Tibial artery (tissue), 4 donors: ENCODE measurements around the gene PAMR1.
A peak's percentile ranks its signal among the peaks of the same experiment; 100 is the strongest.

Experiments
- DNase-seq, 2 donors: peaks; one replicate each; pipeline ENCODE4 v3.0.0-alpha.2; 2019
- H3K27ac ChIP-seq, 2 donors: fragments of 200-600 bp; sonication (generic) in 1 of 2; 1 replicate in 1 of 2; 2 replicates in 1 of 2; pipeline ENCODE4 v1.5.1; 2018 to 2019; ENCODE audit warnings: mild to moderate bottlenecking in 1 of 2
- H3K27me3 ChIP-seq, 2 donors: fragments of 200-600 bp; sonication (generic) in 1 of 2; one replicate each; pipeline versions ENCODE4 v1.5.1 to v1.6.0; 2016 to 2019
- H3K36me3 ChIP-seq, 3 donors: fragments of 200-600 bp; sonication (generic) in 2 of 3; one replicate each; pipeline ENCODE4 v1.5.1; 2016 to 2019; ENCODE audit warnings: mild to moderate bottlenecking in 2 of 3
- H3K4me1 ChIP-seq, 4 donors: fragments of 200-600 bp; sonication (generic) in 2 of 4; 1 replicate in 3 of 4; 2 replicates in 1 of 4; pipeline ENCODE4 v1.5.1; 2016 to 2019
- H3K4me3 ChIP-seq, 2 donors: fragments of 200-600 bp; sonication (generic) in 1 of 2; 1 replicate in 1 of 2; 2 replicates in 1 of 2; pipeline ENCODE4 v1.5.1; 2018 to 2019; ENCODE audit warnings: mild to moderate bottlenecking in 2 of 2
- H3K9me3 ChIP-seq, 3 donors: fragments of 200-600 bp; sonication (generic) in 1 of 3; one replicate each; pipeline ENCODE4 v1.5.1; 2016 to 2019
- CTCF ChIP-seq, 2 experiments: fragments of 200-600 bp in 1 of 2; fragments of 450-650 bp in 1 of 2; IDR thresholded peaks; one replicate each; pipeline ENCODE4 v1.5.1; 2017 to 2019; ENCODE audit warnings: antibody characterized with exemption in 2 of 2, mild to moderate bottlenecking in 1 of 2, moderate library complexity in 1 of 2
- intact Hi-C: fragments of 100-400 bp; cut with DNase I; formaldehyde crosslinking; loops from one replicate; pipeline ENCODE4 v1.15.0; 2023; ENCODE audit warnings: low total_unique reads

PAMR1 gene

GRCh38 chr11:35531246-35531645 lies 5.8 kb upstream of the PAMR1 start:
- Histone ChIP-seq H3K4me1 (peaks cover 0 to 21% (median 11%) of the 10 kb centered on the region in 4 donors), H3K4me3 (no peak overlapping the region), H3K36me3 (no peaks in the 10 kb centered on the region), H3K27me3 (peaks cover 0 to under 1% of the 10 kb centered on the region in 2 donors), H3K27ac (no peak overlapping the region), H3K9me3 (no peaks in the 10 kb centered on the region)
- intact Hi-C loops, result no loop called here
- TF ChIP-seq CTCF (IDR thresholded peaks at IDR 0.05), result no peak
- DNase-seq, result no peak

- H3K27me3 ChIP-seq, result peaks cover 0 to 12% of the 10 kb centered on the region in 2 donors
- H3K4me3 ChIP-seq, result no peak overlapping the region
- intact Hi-C loops, result no loop called here
- peaks cover 0 to 33% (median 20%) of the 10 kb centered on the region in 4 donors for H3K4me1 ChIP-seq
- peak overlapping the region in 1 of 2 donors; percentile 12 for H3K27ac ChIP-seq
- H3K9me3 ChIP-seq, result no peaks in the 10 kb centered on the region
- no peak for DNase-seq
- TF ChIP-seq CTCF (IDR thresholded peaks at IDR 0.05), result no peak
- H3K36me3 ChIP-seq, result no peaks in the 10 kb centered on the region
Observed at GRCh38 chr11:35529971-35530495, 4.6 kb upstream of the PAMR1 start.

- H3K4me3 ChIP-seq, result no peak overlapping the region
- H3K36me3 ChIP-seq, result no peaks in the 10 kb centered on the region
- no peak for DNase-seq
- H3K27ac ChIP-seq, result no peak overlapping the region
- peaks cover 0 to 31% of the 10 kb centered on the region in 2 donors for H3K27me3 ChIP-seq
- peaks cover 0 to 33% (median 21%) of the 10 kb centered on the region in 4 donors for H3K4me1 ChIP-seq
- H3K9me3 ChIP-seq, result no peaks in the 10 kb centered on the region
- no peak for TF ChIP-seq CTCF (IDR thresholded peaks at IDR 0.05)
- intact Hi-C loops, result no loop called here
Observed at GRCh38 chr11:35526370-35526792, 965 bp upstream of the PAMR1 start.

- H3K27me3 ChIP-seq, result peaks cover 0 to 35% of the 10 kb centered on the region in 2 donors
Observed at GRCh38 chr11:35524780-35525179, 636 bp downstream of the PAMR1 start.

GRCh38 chr11:35523861-35524260 lies 1.6 kb downstream of the PAMR1 start:
- peaks cover 0 to 12% (median 10%) of the 10 kb centered on the region in 4 donors for H3K4me1 ChIP-seq
- H3K9me3 ChIP-seq, result no peaks in the 10 kb centered on the region
- intact Hi-C loops, result no loop called here
- H3K27ac ChIP-seq, result no peak overlapping the region
- no peaks in the 10 kb centered on the region for H3K36me3 ChIP-seq
- DNase-seq, result no peak
- no peak for TF ChIP-seq CTCF (IDR thresholded peaks at IDR 0.05)
- no peak overlapping the region for H3K4me3 ChIP-seq
- H3K27me3 ChIP-seq, result peaks cover 0 to 35% of the 10 kb centered on the region in 2 donors

More at GRCh38 chr11:35524780-35525179, 636 bp downstream of the PAMR1 start:
- intact Hi-C loops, result no loop called here
- Histone ChIP-seq H3K36me3 (no peaks in the 10 kb centered on the region), H3K27ac (no peak overlapping the region), H3K4me3 (no peak overlapping the region), H3K9me3 (no peaks in the 10 kb centered on the region), H3K4me1 (peaks cover 0 to 17% (median 10%) of the 10 kb centered on the region in 4 donors)
- DNase-seq, result no peak
- TF ChIP-seq CTCF (IDR thresholded peaks at IDR 0.05), result no peak
